Memory B cell (primary cell): ENCODE measurements around the gene STIM1.

Experiments
- ATAC-seq: fragments of 150-1000 bp; cut with Tn5 transposase; 2 replicates; pipeline ENCODE4 v1.10.0; 2021; ENCODE audit warnings: low read depth, mild to moderate bottlenecking, moderate library complexity
- DNase-seq, 2 donors: peaks; one replicate each; pipeline ENCODE4 v3.0.0; 2022; ENCODE audit warnings: low spot score in 2 of 2
- H3K27ac Mint-ChIP-seq: one replicate; pipeline ENCODE4 v1.8.0; 2022; ENCODE audit warnings: mild to moderate bottlenecking, moderate library complexity, mixed read lengths
- H3K27me3 Mint-ChIP-seq: one replicate; pipeline ENCODE4 v1.8.0; 2022; ENCODE audit warnings: mixed read lengths
- H3K36me3 Mint-ChIP-seq: one replicate; pipeline ENCODE4 v1.8.0; 2022; ENCODE audit warnings: mild to moderate bottlenecking, mixed read lengths
- H3K4me1 Mint-ChIP-seq: one replicate; pipeline ENCODE4 v1.8.0; 2022; ENCODE audit warnings: mixed read lengths
- H3K4me3 Mint-ChIP-seq: one replicate; pipeline ENCODE4 v1.8.0; 2022; ENCODE audit warnings: mild to moderate bottlenecking, moderate library complexity, mixed read lengths
- H3K9me3 Mint-ChIP-seq: one replicate; pipeline ENCODE4 v1.8.0; 2022; ENCODE audit warnings: mixed read lengths

STIM1 gene

DNA sequence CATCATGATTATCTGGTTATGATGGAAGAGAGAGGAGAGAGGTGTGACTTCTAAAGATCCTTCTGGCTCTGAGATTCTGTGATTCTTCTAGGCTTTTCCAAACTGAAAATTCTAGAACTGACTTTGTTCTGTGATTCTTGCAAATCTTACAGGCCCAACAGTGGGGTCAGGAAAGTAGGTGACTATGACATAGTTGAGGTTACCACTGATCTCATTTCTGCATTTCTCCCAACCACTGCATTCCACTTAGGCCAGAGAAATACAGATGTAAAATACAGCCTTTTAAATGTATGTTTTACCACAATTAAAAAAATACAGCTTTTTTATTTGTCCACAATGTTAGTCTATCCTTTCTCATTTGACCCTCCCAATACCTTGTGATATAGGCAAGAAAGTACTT is 83.7 kb downstream of the STIM1 start:
- H3K27ac Mint-ChIP-seq: peak overlapping the region; percentile 16
- no peaks in the 10 kb centered on the region for H3K9me3 Mint-ChIP-seq
- no peak for ATAC-seq

DNA sequence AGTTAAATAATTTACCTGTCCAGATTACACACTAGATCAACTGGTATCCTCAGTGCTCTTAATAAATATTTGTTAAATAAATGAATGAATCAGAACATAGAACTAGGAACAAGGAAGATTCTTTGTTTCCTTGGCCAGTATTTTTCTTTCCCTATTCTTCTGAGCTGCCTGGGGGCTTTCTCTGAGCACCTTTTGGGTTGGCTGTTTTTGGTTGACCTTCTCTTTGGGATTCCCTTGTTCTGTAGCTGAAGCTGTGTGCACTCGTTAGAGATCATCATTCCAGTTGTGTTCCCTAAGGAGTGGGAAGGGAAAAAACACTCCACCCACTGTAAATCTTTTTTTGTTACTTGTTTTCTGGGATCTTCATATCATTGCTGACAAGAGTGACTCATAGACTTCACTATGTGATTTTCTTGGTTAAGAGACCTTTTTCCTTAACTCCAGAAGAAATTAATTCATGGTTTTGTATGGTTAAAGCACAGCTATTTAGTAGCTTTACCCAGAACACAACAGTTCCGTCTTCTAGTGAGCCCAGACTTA is 84.3 kb downstream of the STIM1 start:
- DNase-seq (no peak), ATAC-seq (no peak)
- H3K9me3 Mint-ChIP-seq: no peaks in the 10 kb centered on the region
- peaks cover 13% of the 10 kb centered on the region for H3K36me3 Mint-ChIP-seq
- no peak overlapping the region for H3K4me3 Mint-ChIP-seq
- H3K27me3 Mint-ChIP-seq: no peaks in the 10 kb centered on the region
- peak overlapping the region; percentile 67 for H3K27ac Mint-ChIP-seq
- H3K4me1 Mint-ChIP-seq: peaks cover 50% of the 10 kb centered on the region

More for the DNA sequence above, 83.7 kb downstream of the STIM1 start:
- no peaks in the 10 kb centered on the region for H3K27me3 Mint-ChIP-seq
- no peak overlapping the region for H3K4me3 Mint-ChIP-seq
- peaks cover 15% of the 10 kb centered on the region for H3K36me3 Mint-ChIP-seq
- DNase-seq: no peak
- H3K4me1 Mint-ChIP-seq: peaks cover 52% of the 10 kb centered on the region

DNA sequence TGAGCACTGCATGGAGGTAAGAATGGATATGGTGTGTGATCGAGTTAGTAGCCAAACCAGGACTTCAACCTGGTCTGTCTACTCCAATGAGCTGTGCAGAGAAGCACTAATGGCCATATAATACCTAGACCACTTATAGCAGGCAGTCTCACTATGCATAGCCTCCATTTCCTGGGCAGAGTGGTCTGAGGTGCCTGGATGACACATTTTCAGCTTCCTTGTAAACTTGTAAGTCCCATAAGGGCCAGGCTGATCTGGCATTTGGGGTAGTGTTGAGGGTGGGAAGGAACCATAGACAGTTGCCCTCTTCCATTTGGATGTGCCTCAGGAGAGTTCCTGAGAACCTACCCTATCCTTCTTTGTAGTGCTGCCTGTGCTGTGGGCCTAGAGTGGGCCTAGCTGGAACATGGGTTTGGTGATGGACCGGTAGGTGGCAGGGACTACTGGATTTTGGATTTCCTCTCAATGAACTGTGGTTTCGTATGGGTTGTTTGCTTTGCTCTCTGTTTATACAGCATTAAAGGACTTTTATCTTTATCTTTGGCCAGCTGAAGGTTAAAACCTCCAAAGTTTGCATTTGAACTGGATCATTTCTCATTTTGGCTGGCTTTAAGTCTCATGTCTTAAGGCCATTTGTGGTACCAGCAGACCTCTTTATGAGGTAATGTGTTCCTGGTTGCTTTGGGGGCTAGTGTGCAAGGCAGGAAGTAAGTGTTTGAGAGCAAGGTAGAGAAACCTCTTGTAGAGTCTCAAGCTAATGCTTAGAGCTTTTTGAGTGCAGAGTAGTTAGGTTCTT is 86.9 kb downstream of the STIM1 start:
- ATAC-seq (peak; percentile 55), DNase-seq (no peak)
- no peaks in the 10 kb centered on the region for H3K27me3 Mint-ChIP-seq
- H3K9me3 Mint-ChIP-seq: no peaks in the 10 kb centered on the region
- H3K4me3 Mint-ChIP-seq: no peak overlapping the region
- peaks cover 11% of the 10 kb centered on the region for H3K36me3 Mint-ChIP-seq
- H3K27ac Mint-ChIP-seq: peak overlapping the region; percentile 48
- H3K4me1 Mint-ChIP-seq: peaks cover 53% of the 10 kb centered on the region

DNA sequence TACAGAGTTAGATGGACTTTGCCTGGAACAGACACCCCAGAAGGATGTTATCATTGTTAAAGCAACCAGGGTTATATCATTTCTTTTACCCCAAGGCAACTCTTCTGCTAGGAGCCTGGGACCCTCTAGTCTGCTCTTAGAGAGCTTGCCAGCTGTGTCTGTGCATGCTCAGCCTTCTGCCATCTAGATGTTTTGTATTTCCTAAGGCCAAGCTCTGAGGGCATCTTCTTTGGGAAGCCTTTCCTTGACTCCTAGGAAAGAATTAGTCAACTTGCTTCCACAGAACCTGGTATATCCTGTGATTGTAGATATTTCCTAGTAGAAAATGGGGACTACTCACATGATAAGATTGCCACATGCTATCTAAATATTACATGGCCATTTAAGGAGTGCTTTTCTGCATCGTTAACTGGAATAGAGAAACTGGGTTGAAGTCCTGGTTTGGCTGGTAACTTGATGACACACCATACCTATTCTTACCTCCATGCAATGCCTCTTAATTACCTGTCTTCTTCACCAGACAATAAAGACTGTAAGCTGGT is 87.6 kb downstream of the STIM1 start:
- DNase-seq (no peak), ATAC-seq (no peak)
- H3K4me1 Mint-ChIP-seq: peaks cover 59% of the 10 kb centered on the region
- H3K9me3 Mint-ChIP-seq: no peaks in the 10 kb centered on the region
- H3K4me3 Mint-ChIP-seq: no peak overlapping the region
- H3K27ac Mint-ChIP-seq: peak overlapping the region; percentile 48
- H3K36me3 Mint-ChIP-seq: peaks cover 11% of the 10 kb centered on the region
- no peaks in the 10 kb centered on the region for H3K27me3 Mint-ChIP-seq

DNA sequence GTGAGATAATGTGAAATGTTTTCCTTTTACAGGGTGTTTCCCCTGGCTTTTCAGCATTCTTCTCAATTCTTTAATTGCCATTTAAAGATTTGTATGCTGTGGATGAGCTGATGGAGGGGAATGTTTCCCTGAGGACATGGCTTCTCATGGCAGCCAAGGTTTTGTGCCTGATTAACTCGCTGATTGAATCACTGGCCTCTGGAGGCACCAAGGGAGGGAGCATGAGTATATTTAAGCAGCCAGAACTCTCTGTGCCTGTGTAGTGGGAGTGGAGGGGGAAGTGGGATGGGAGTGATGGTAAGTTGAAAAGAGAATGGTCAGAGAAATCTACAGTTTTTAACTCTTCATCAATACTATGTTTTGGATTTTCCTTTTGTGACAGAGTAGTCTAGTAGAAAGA is 88.7 kb downstream of the STIM1 start:
- no peaks in the 10 kb centered on the region for H3K9me3 Mint-ChIP-seq

DNA sequence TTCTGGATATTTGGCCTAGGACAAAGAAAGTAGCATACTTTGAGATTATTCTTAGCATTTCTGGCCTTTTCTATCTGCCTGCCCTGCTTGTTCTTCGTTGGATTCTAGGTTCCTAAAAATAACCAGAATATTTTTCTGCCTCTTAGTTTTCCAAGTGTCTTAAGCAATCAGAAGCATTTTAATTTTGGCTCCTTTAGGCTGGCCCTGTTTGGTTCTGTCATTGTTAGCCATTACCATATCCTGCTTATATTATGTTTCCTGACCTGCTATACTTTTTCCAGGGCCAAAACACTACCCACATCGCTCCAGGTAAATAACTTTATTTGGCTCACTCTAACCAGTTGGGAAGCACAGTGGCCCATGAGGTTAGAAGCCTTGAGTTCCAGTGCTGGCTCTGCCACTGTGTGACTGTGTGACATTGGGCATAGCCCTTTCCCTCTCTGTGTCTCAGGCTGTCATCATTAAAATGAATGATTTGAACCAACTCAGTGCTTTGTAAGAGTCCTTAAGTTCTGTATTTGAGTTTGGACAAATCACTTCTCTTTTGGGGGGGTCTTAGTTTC is 91.1 kb downstream of the STIM1 start:
- DNase-seq (no peak), ATAC-seq (peak; percentile 2)
- peaks cover 4% of the 10 kb centered on the region for H3K36me3 Mint-ChIP-seq
- no peaks in the 10 kb centered on the region for H3K9me3 Mint-ChIP-seq
- peak overlapping the region; percentile 53 for H3K4me3 Mint-ChIP-seq
- H3K27ac Mint-ChIP-seq: peak overlapping the region; percentile 85
- no peaks in the 10 kb centered on the region for H3K27me3 Mint-ChIP-seq
- peaks cover 64% of the 10 kb centered on the region for H3K4me1 Mint-ChIP-seq

More for the DNA sequence above, 88.7 kb downstream of the STIM1 start:
- no peak overlapping the region for H3K27ac Mint-ChIP-seq
- ATAC-seq (no peak), DNase-seq (no peak)
- no peak overlapping the region for H3K4me3 Mint-ChIP-seq
- peaks cover 63% of the 10 kb centered on the region for H3K4me1 Mint-ChIP-seq
- H3K36me3 Mint-ChIP-seq: peaks cover 11% of the 10 kb centered on the region
- no peaks in the 10 kb centered on the region for H3K27me3 Mint-ChIP-seq

DNA sequence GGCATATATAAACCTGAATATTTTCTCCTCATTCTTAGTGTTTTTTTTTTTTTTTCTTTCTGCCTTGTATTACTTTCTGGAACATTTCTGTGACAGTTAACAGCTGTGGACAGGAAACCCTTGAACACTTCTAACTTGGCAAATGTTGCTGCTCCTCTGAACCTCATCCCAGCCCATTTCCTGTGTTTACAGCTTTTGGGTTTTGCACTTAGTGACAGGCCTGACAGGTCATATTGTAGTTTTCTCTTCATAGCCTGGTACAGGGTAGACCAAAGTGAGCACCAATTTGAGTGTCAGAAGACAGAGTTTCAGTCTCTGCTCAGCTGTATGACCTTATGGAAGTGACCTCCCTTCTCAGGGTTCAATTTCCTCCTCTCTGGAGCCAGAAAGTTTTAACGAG is 91.6 kb downstream of the STIM1 start:
- peaks cover 4% of the 10 kb centered on the region for H3K36me3 Mint-ChIP-seq
- ATAC-seq: peak; percentile 48
- peak overlapping the region; percentile 53 for H3K4me3 Mint-ChIP-seq

DNA sequence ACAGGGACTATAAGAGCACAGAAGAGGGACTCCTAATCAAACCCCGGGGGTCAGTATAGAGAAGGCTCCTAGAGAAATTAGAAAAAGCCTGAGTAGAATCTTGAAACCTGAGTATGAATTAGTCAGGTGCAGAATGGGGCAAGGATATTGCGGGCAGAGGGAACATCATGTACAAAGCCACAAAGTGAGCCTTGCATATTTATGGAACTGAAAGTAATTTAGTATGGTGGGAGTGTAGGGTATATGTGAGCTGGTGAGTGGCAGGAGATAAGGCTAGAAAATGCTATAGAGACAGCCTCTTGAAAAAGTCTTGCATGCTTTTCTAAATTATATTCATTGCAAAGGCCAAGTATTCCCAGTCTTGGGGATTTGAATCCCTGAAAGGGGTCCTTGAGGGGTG is 93.7 kb downstream of the STIM1 start:
- peak; percentile 97 for ATAC-seq
- DNase-seq: peak in 1 of 2 donors; percentile 29
- peak overlapping the region; percentile 1 for H3K4me3 Mint-ChIP-seq

More for the DNA sequence above, 91.6 kb downstream of the STIM1 start:
- DNase-seq: no peak
- no peaks in the 10 kb centered on the region for H3K9me3 Mint-ChIP-seq
- H3K27me3 Mint-ChIP-seq: no peaks in the 10 kb centered on the region
- H3K27ac Mint-ChIP-seq: peak overlapping the region; percentile 85
- peaks cover 60% of the 10 kb centered on the region for H3K4me1 Mint-ChIP-seq

DNA sequence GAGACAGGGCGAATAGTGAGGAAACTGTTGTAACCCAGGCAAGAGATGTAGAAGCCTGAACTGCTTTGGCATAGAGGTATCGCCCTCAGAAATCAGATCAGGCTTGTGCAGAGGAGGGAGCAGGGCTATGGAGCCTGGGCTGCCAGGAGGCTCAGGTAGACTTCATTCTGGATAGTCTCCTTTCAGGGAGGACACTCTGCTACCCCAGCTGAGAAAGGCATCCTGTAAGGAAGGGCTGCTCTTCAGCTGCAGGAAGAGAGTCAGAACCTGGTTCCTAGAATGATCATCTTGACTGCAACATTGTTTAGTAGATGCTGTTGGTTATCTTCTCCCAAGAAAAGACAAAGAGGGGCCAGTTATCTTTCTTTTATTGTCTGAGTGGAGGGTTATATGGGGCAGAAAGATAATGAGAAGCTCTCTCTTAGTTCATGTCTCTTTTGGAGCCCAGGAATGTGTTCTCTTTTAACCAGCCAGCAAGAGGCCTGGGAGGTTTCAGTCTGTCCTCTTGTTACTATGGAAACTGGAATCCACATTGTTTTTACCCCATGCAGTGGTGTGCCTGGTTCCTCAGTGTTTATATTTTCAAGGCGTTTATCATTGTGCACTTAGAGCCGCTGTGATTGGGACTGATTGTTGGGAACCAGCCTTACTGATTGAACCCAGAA is 95.7 kb downstream of the STIM1 start:
- H3K36me3 Mint-ChIP-seq: peaks cover 6% of the 10 kb centered on the region
- no peaks in the 10 kb centered on the region for H3K9me3 Mint-ChIP-seq
- no peaks in the 10 kb centered on the region for H3K27me3 Mint-ChIP-seq
- ATAC-seq (no peak), DNase-seq (no peak)
- peaks cover 68% of the 10 kb centered on the region for H3K4me1 Mint-ChIP-seq
- no peak overlapping the region for H3K4me3 Mint-ChIP-seq
- H3K27ac Mint-ChIP-seq: no peak overlapping the region

More for the DNA sequence above, 93.7 kb downstream of the STIM1 start:
- Mint-ChIP-seq H3K27me3 (no peaks in the 10 kb centered on the region), H3K36me3 (peaks cover 6% of the 10 kb centered on the region), H3K4me1 (peaks cover 62% of the 10 kb centered on the region), H3K27ac (no peak overlapping the region), H3K9me3 (no peaks in the 10 kb centered on the region)

DNA sequence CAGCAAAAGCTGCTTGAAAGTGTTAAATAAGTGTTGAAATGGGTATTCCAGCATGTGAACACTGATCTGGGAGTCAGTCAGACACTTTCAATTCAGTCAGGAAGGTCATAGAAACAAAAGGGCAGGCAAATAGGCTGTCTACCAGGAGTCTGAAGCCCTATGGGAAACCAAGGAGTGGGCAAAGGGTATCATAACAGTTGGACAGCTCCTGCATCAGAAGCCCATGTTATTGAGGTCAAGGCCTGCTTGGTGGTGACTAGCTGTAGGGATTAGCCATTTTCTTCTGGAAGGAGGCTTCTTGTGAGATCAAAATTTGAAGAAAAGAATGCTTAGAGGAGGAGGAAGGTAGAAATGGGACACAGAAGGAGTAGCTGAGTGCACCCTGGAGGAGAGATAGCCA is 97.3 kb downstream of the STIM1 start:
- no peaks in the 10 kb centered on the region for H3K9me3 Mint-ChIP-seq
- no peak for ATAC-seq
- peaks cover 6% of the 10 kb centered on the region for H3K36me3 Mint-ChIP-seq
- H3K27me3 Mint-ChIP-seq: no peaks in the 10 kb centered on the region
- H3K4me3 Mint-ChIP-seq: no peak overlapping the region
- DNase-seq: no peak
- H3K27ac Mint-ChIP-seq: no peak overlapping the region
- peaks cover 59% of the 10 kb centered on the region for H3K4me1 Mint-ChIP-seq

DNA sequence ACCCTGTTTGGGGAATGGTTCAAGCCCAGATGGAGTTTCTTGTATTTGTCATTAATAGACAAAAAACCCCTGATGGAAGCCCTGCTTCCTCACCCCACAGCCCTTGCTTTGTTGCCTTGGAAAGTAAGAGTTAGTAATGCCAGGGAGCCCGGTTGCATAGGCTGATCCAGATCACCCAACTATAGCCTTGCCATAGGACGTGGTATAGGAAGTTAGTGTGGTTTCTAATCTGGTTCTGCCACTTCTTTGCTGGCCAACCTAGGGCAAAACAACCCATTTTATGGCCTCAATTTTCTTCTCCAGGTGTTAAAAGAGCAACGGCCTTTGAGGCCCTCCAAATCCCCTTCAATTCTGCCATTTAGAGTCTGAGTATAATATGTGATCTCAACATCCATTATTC is 97.9 kb downstream of the STIM1 start:
- Mint-ChIP-seq H3K9me3 (no peaks in the 10 kb centered on the region), H3K36me3 (peaks cover 6% of the 10 kb centered on the region), H3K4me3 (no peak overlapping the region), H3K27me3 (no peaks in the 10 kb centered on the region), H3K4me1 (peaks cover 55% of the 10 kb centered on the region), H3K27ac (no peak overlapping the region)
- no peak for DNase-seq
- ATAC-seq: no peak

DNA sequence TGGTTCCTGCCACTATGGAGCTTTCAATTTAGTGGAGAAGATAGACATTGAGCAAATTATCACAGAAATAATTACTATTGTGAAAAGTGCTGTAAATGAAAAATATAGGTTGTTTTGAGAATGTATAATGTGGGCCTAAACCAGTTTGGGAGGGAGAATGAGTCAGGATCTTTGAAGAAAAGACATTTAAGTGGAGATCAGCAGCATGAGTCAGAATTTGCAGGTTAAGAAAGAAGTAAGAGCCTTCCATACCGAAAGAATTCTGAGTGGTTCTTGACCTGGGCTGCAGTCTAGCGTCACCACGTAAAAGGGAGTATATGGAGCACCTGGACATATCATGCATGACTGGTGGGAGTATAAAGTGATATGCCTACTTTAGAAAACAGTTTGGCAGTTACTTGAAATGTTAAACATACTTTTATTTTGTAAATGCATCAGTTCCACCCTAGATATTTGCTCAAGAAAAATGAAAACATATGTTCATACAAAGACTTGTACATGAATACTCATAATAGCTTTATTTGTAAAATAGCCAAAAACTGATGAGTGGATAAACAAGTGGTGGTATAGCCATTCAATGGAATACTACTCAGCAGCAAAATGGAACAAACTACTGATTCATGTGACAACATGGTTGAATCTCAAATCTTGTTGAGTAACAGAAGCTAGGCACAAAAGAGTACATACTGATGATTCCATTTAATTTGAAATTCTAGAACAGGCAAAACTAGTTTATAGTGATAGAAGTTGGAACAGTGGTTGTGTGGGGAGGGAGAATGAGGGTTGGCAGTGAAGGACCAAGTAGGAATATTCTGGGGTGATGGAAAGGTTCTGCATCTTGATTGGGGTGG is 99.2 kb downstream of the STIM1 start:
- Mint-ChIP-seq H3K27me3 (no peaks in the 10 kb centered on the region), H3K27ac (peak overlapping the region; percentile 31), H3K36me3 (peaks cover 6% of the 10 kb centered on the region), H3K4me1 (peaks cover 56% of the 10 kb centered on the region), H3K9me3 (no peaks in the 10 kb centered on the region), H3K4me3 (no peak overlapping the region)
- no peak for DNase-seq
- no peak for ATAC-seq

DNA sequence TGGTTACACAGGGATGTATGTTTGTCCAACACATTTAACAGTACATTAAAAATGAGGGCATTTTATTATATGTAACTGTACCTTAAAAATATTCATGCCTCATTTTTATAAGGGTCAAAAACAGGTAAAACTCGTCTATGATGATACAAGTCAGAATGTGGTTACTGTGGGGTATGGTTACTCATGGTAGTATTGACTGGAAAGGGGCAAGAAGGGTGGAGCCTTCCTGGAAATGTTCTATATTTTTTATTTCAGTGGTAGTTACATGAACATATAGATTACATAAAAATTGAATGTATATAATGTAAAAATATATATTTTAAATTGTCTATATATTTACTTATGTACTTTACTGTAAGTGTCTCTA is 99.8 kb downstream of the STIM1 start:
- no peak for ATAC-seq
- Mint-ChIP-seq H3K4me1 (peaks cover 53% of the 10 kb centered on the region), H3K27ac (peak overlapping the region; percentile 15), H3K27me3 (no peaks in the 10 kb centered on the region), H3K9me3 (no peaks in the 10 kb centered on the region), H3K4me3 (no peak overlapping the region), H3K36me3 (peaks cover 6% of the 10 kb centered on the region)
- DNase-seq: no peak
